T-helper 2 cell treated with Interferon-gamma antibody and Interleukin-4, amounts not matched to agents 5 μg/mL and 100 μg/mL, for 36 hours (primary cell): ENCODE data around the gene TSPAN12.

Experiments used
- DNase-seq: peaks from one replicate; pipeline ENCODE4 v3.0.0; 2021; ENCODE audit warnings: low spot score
- H3K27ac Mint-ChIP-seq: one replicate; pipeline ENCODE4 v1.8.0; 2021; ENCODE audit warnings: mild to moderate bottlenecking, mixed read lengths
- H3K27me3 Mint-ChIP-seq: one replicate; pipeline ENCODE4 v1.8.0; 2021; ENCODE audit warnings: low read depth, mixed read lengths
- H3K36me3 Mint-ChIP-seq: one replicate; pipeline ENCODE4 v1.8.0; 2021; ENCODE audit warnings: low read depth, mixed read lengths
- H3K4me1 Mint-ChIP-seq: one replicate; pipeline ENCODE4 v1.8.0; 2021; ENCODE audit warnings: low read depth, mixed read lengths
- H3K4me3 Mint-ChIP-seq: one replicate; pipeline ENCODE4 v1.8.0; 2022; ENCODE audit warnings: mild to moderate bottlenecking, moderate library complexity, mixed read lengths
- H3K9me3 Mint-ChIP-seq: one replicate; pipeline ENCODE4 v1.8.0; 2021; ENCODE audit warnings: mixed read lengths

Gene TSPAN12

DNA sequence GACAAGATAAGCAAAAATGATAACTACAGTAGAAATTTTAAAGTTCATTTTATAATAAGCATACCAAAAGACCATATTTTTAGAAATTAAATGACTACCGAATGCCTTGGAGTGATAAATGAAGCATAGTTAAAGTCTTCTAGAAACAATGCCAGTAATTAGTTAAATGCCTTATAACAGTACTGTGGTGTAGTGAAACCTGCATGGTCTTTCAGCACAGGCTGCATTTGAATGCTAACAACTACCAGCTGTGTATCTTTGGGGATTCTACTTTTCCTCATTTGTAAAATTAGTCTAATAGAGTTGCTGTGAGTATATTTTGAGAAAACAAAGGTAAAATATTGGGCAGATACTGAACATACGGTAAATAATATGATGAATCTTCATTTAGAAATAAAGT, 25.1 kb downstream of the TSPAN12 start:
- Mint-ChIP-seq H3K9me3 (no peaks in the 10 kb centered on the region), H3K4me1 (no peaks in the 10 kb centered on the region), H3K27ac (no peak overlapping the region), H3K4me3 (no peak overlapping the region), H3K36me3 (no peaks in the 10 kb centered on the region), H3K27me3 (peaks cover 11% of the 10 kb centered on the region)
- no peak for DNase-seq

DNA sequence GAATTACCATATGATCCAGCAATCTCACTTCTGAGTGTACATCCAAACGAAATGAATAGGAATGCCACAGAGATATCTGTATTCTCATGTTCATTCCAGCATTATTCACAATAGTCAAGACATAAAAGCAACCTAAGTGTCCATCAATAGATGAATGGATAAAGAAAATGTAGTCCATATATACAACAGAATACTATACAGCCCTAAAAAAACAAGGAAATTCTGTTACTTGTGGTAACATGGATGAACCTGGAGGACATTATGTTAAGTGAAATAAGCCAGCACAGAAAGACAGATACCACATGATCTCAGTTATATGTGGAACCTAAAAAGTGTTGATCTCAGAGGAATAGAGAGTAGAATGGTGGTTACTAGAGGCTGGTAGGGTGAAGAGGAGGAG, 26.7 kb downstream of the TSPAN12 start:
- H3K9me3 Mint-ChIP-seq = no peaks in the 10 kb centered on the region
- H3K4me1 Mint-ChIP-seq = no peaks in the 10 kb centered on the region
- no peaks in the 10 kb centered on the region for H3K36me3 Mint-ChIP-seq
- DNase-seq = no peak
- no peak overlapping the region for H3K27ac Mint-ChIP-seq
- no peak overlapping the region for H3K4me3 Mint-ChIP-seq
- peaks cover 11% of the 10 kb centered on the region for H3K27me3 Mint-ChIP-seq

DNA sequence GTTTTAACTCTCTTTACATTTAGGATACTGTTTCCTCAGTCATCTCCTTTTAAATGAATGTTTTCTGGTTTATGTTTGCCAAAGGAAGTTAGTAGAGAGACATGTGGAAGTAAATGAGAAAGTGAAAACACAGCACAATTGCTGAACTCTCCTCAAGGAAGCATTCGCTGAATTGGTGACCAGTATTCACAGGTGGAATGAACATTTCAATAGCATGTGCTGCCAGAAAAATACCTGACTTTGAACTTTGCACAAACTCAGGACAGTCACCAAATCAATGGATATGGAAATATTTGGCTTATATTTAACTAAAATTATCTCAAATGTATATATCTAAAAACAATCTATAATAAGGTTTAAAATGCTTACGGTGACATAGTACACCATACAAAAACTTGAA, 28.5 kb downstream of the TSPAN12 start:
- Mint-ChIP-seq H3K4me3 (no peak overlapping the region), H3K9me3 (no peaks in the 10 kb centered on the region), H3K4me1 (no peaks in the 10 kb centered on the region), H3K36me3 (no peaks in the 10 kb centered on the region), H3K27ac (no peak overlapping the region), H3K27me3 (peaks cover 11% of the 10 kb centered on the region)
- no peak for DNase-seq

DNA sequence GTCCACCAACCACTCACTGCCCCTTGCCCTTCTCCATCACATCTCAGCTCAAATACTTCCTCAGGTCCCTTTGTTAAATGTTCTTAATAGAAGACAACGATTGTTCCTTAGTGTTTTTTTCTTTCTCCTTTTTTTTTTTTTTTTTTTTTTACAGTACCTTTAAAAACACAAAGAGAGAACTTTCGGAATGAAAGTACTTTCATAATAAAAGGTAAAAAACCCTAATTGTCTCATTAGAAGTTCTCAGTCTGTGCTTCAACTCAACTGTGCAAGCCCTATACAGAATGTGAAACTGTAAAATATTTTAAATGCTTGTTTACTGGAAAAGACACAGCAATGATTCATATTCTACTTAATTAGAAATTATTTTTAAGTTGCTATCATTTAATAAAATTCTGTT, 29.4 kb downstream of the TSPAN12 start:
- Mint-ChIP-seq H3K4me1 (no peaks in the 10 kb centered on the region), H3K27me3 (peaks cover 11% of the 10 kb centered on the region), H3K9me3 (no peaks in the 10 kb centered on the region), H3K4me3 (no peak overlapping the region), H3K27ac (no peak overlapping the region), H3K36me3 (no peaks in the 10 kb centered on the region)
- no peak for DNase-seq

DNA sequence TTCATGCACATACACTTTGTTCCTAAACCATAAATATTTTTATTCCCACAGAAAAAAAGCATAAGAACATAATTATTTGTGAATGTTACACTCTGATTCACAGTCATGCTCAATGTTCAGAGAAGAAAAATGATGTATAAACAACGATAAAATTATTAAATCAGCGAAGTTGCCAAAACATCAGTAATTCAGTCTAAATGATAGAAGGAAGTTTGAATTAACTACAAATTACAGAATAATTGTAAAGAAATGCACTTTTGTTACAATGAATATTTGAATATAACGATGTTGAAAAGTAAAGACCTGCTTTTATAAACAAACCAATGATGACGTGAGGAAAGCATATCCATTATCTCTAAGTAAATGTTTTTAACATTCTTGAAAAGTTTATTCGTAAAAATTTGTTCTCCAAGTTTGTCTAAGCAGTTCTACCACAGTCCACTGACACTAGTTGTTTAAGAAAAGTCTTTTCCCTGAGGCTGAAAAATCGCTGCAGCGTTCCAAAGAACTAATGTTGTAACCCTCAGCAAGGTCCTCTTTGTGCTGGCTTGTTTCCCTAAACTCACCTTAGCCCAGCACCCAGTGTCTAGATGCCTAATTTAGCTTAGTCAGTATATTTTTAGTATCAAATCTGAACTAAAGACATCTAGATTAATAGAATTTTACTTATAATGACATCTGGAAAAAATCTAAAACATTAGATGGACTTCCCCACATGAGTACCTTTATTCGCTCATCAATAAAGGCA, 30.4 kb downstream of the TSPAN12 start:
- no peaks in the 10 kb centered on the region for H3K36me3 Mint-ChIP-seq
- no peak for DNase-seq
- no peak overlapping the region for H3K27ac Mint-ChIP-seq
- H3K27me3 Mint-ChIP-seq = peaks cover 11% of the 10 kb centered on the region
- no peaks in the 10 kb centered on the region for H3K4me1 Mint-ChIP-seq
- no peaks in the 10 kb centered on the region for H3K9me3 Mint-ChIP-seq
- H3K4me3 Mint-ChIP-seq = no peak overlapping the region

DNA sequence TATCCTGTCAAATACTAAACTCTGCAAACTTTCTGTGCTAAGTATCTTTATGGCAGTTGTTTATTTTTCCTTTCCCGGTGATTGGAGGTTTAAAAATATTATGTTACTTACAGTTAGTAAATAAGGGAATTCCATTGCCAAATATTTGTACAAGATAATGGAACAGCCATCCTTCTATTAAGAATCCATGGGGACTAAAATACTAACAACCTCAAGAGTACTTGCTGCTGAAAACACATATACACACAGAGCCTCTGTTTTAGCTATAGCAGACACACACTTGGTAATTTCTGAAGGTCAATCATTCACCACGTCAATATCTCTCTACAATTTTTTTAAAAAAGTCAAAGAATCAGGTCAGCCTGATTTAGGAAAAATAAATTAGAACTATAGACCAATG, 32.4 kb downstream of the TSPAN12 start:
- Mint-ChIP-seq H3K27ac (no peak overlapping the region), H3K36me3 (no peaks in the 10 kb centered on the region), H3K27me3 (peaks cover 9% of the 10 kb centered on the region), H3K9me3 (no peaks in the 10 kb centered on the region), H3K4me3 (no peak overlapping the region), H3K4me1 (no peaks in the 10 kb centered on the region)
- no peak for DNase-seq

DNA sequence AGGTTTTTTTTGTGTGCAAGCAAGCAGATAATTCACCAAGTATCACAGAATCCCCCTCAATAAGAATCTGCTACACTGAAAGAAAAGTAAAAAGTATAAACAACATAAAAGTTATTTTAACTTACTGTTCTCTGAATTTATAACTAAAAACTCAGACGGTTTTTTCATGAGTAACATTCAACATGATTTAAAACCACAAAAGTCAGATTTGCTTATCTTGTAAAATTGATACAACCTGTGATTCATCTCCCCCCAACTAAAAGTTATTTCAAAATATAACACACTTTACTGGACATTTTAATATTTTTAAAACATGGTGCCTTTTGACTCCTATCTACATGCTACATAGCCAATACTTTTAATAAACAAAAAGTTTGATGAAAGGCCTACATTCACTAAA, 32.8 kb downstream of the TSPAN12 start:
- Mint-ChIP-seq H3K36me3 (no peaks in the 10 kb centered on the region), H3K27ac (no peak overlapping the region), H3K4me3 (no peak overlapping the region), H3K4me1 (no peaks in the 10 kb centered on the region), H3K9me3 (no peaks in the 10 kb centered on the region), H3K27me3 (peaks cover 8% of the 10 kb centered on the region)
- no peak for DNase-seq

DNA sequence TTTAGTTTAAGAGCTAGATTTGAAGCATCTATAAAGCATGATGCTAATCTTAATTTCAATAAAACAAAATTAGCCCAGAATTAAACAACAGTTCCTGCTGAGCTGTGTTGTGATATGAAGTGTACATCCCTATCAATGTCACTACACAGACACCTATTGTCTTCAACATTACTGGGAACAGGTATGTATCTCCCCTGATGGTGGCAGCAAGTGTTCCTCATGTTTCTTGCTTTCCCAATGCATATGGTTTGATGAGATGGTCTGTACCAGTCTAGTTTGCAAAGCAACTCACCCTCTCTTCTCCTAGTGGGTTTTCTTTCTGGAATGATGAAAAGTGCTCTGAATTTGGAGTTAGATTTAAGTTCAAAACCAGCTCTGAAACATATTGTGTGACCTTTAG, 38.1 kb downstream of the TSPAN12 start:
- no peaks in the 10 kb centered on the region for H3K36me3 Mint-ChIP-seq
- H3K4me3 Mint-ChIP-seq = no peak overlapping the region
- H3K4me1 Mint-ChIP-seq = no peaks in the 10 kb centered on the region
- H3K9me3 Mint-ChIP-seq = no peaks in the 10 kb centered on the region
- no peak overlapping the region for H3K27ac Mint-ChIP-seq
- H3K27me3 Mint-ChIP-seq = peaks cover 2% of the 10 kb centered on the region
- no peak for DNase-seq

DNA sequence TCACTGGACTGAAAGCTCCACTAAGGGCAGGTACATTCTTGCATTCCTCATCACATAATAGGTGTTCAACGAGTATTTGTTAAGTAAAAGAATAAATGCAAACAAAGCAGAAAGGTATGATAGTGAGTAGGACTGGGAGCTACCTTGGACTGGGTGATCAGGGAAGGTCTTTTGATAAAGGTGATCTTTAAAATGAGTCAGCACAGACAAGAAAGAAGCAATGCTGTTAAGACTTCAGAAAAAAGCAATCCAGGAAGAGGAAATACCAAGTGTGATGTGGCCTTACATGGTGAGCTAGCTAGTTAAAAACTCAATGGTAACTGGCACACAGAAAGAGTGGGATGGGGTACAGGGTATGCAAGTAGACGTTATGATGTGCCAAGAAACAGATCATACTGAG, 40.1 kb downstream of the TSPAN12 start:
- Mint-ChIP-seq H3K36me3 (no peaks in the 10 kb centered on the region), H3K27me3 (peaks cover 7% of the 10 kb centered on the region), H3K4me1 (no peaks in the 10 kb centered on the region), H3K4me3 (no peak overlapping the region), H3K9me3 (no peaks in the 10 kb centered on the region), H3K27ac (no peak overlapping the region)
- DNase-seq = no peak

DNA sequence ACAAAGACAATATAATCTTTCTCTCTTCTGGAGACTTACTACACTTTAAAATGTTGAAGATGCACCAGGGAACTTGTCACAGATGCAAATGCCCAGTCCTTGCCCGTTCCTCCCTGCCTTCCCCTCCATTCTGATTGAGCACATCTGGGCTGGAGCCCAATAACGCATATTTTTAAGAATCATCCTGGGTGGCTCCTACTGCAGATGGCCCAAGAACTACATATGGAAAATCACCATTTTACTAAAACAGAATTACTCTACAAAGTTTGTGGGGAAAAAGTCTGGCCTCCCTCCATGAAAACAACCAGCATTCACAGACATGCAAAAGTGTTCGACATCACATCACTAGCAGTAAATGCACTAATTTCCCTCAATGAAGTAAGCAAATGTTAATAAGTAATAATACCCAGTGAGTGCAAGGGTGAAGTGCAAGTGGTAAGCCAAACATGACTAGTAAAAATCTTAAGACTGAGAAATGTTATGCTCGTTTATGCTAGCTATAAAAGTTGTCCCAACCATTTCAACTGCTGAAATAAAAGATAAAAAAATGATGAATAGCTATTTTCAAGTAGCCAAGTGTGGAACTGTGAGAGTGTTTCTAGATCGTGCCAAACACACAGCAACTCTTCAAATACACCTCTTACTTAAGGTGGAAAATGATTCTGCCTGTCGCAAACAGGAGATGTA, 43.5 kb downstream of the TSPAN12 start:
- H3K27me3 Mint-ChIP-seq = peaks cover 7% of the 10 kb centered on the region
- H3K4me3 Mint-ChIP-seq = no peak overlapping the region
- no peak for DNase-seq
- H3K27ac Mint-ChIP-seq = no peak overlapping the region
- no peaks in the 10 kb centered on the region for H3K36me3 Mint-ChIP-seq
- no peaks in the 10 kb centered on the region for H3K4me1 Mint-ChIP-seq
- no peaks in the 10 kb centered on the region for H3K9me3 Mint-ChIP-seq

DNA sequence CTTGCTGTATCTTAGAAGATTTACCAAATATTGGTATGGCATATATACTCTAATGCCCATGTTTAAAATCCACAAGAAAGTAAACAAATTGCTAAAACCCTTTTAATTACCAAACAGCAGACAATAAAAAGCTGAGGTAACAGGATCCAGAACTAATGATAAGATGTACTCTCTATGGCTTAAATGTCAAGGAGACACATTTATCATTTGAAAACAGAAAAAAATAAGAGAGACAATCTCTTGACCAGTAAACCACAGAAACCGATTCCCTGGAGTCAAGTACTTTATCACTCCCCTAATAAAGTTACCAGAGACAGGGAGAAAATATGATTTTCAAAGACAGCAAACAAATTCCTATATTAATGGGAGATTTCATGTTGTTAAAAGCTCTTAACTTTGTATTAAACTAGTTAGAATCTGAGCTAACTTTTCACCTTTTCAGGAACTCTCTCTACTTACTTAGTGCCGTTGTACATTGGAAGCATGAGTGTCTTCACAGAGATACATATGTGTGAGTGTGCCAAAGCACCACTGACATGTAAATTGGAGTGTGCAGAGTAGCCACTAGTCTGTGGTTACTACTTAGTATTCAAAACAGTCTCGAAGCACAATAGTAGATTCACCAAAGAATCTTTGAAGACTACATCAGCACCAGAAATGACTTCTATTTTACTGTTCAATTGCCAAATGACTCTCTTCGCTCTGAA, 44.2 kb downstream of the TSPAN12 start:
- Mint-ChIP-seq H3K4me1 (no peaks in the 10 kb centered on the region), H3K36me3 (no peaks in the 10 kb centered on the region), H3K27me3 (peaks cover 7% of the 10 kb centered on the region), H3K9me3 (no peaks in the 10 kb centered on the region), H3K4me3 (no peak overlapping the region), H3K27ac (no peak overlapping the region)
- no peak for DNase-seq

DNA sequence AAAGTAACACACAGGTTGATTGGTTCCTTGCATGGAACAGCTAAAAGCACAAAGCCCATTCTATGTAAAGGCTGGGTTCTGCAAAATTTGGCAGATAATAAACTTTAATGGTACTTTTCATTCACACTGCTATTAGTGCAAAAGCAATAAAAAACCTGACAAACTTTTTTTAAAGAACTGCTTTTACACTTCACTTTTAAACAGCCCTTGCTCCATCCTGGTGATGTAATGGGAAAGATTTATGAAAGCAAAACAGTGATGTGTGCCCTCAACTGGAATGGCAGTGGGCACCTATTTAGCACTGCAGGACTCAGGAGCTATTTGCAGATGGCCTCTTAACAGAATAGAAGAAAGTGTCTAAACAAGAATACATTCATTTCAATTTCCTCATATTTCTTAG, 44.9 kb downstream of the TSPAN12 start:
- H3K27ac Mint-ChIP-seq = no peak overlapping the region
- peaks cover 7% of the 10 kb centered on the region for H3K27me3 Mint-ChIP-seq
- no peaks in the 10 kb centered on the region for H3K9me3 Mint-ChIP-seq
- DNase-seq = no peak
- no peaks in the 10 kb centered on the region for H3K36me3 Mint-ChIP-seq
- no peaks in the 10 kb centered on the region for H3K4me1 Mint-ChIP-seq
- no peak overlapping the region for H3K4me3 Mint-ChIP-seq

DNA sequence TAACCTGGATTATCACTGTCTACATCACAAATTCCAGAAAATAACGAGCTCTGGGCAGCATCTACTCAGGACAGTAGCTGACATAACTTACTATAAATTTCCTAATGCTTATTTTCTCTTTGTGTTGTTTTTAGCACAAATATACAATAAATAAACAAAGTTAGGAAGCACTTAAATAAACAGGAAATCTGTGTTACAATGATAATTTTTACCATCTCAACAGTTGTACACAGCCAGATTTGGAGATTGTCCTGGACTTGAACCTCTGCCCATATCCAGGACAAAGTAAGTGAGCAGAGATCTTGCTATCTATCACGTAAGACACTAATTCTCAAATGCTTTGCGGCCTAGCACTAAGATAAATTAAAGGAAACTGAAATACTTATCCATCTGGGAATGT, 48.7 kb downstream of the TSPAN12 start:
- no peaks in the 10 kb centered on the region for H3K36me3 Mint-ChIP-seq
- no peaks in the 10 kb centered on the region for H3K9me3 Mint-ChIP-seq
- H3K27me3 Mint-ChIP-seq = peaks cover 5% of the 10 kb centered on the region
- H3K4me3 Mint-ChIP-seq = no peak overlapping the region
- no peak for DNase-seq
- no peak overlapping the region for H3K27ac Mint-ChIP-seq
- no peaks in the 10 kb centered on the region for H3K4me1 Mint-ChIP-seq

DNA sequence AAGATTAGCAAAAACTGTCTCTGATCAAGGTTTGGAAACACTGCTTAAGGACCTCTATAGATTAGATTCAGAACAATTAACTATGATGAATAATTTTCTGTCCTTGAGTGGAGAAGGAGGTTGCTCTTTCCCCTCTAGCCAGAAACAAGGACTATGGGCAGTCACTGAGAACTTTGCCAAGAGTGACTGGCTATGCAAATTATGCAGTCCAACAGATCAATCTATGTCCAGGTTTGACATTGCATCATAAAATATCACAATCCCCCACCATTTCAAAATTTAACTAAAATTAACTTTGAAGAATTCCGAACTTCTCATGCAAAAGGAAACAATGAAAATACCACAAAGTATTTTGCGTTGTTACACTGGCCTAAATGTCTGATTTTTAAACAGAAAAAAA, 50.6 kb downstream of the TSPAN12 start:
- Mint-ChIP-seq H3K9me3 (no peaks in the 10 kb centered on the region), H3K36me3 (no peaks in the 10 kb centered on the region), H3K4me1 (no peaks in the 10 kb centered on the region), H3K4me3 (no peak overlapping the region), H3K27ac (no peak overlapping the region), H3K27me3 (no peaks in the 10 kb centered on the region)
- DNase-seq = no peak
